ENCODE data around the gene LRSAM1.

GRCh38 chr9:127451608-127451857 lies 223 bp downstream of the LRSAM1 start:
- no peak for TF ChIP-seq ATF3 (IDR thresholded peaks at IDR 0.05)
- no peak for TF ChIP-seq GABPA (IDR thresholded peaks at IDR 0.05 in 1 of 2, conservative IDR thresholded peaks at IDR 0.05 in 1 of 2)
- no peak for TF ChIP-seq CTCF (IDR thresholded peaks at IDR 0.05; ENCODE audit: low read depth, low read length, missing input control)
- no peak for TF ChIP-seq FOXA1 (IDR thresholded peaks at IDR 0.05)
- TF ChIP-seq YY1 (IDR thresholded peaks at IDR 0.05), result peak; percentile 4
- no peak for TF ChIP-seq REST (IDR thresholded peaks at IDR 0.05)
- TF ChIP-seq ZBTB33 (IDR thresholded peaks at IDR 0.05), result no peak
- no peak for TF ChIP-seq HNF4A (conservative IDR thresholded peaks at IDR 0.05)
- TF ChIP-seq EGR1 (IDR thresholded peaks at IDR 0.05; ENCODE audit: low read depth in 2 of 2), result no peak
- no peak for TF ChIP-seq JUND (IDR thresholded peaks at IDR 0.05)

Data from liver (tissue), 3 donors.